Thymus (tissue), 11 donors: Measurements from ENCODE around the gene MRPL16. TPM values are rescaled to one million over a fixed set of nuclear protein-coding genes. Genes with fewer than 3 reads are reported as not detected.
"Not testable (repeated sequence)": the region's sequence is repeated elsewhere in the genome, so short reads cannot be mapped to it uniquely, and the experiment has no call there.

ENCODE experiments used
- DNase-seq, 9 donors: peaks; one replicate each; pipeline ENCODE4 v3.0.0-alpha.2; 2013; ENCODE audit warnings: low spot score in 9 of 9, low read depth in 6 of 9, missing footprints in 1 of 9
- H3K27ac ChIP-seq, 2 donors: one replicate each; pipeline ENCODE4 v1.5.1; 2013; ENCODE audit warnings: control low read depth in 1 of 2, low read depth in 1 of 2, low read length in 1 of 2, mild to moderate bottlenecking in 1 of 2, moderate library complexity in 1 of 2
- H3K27me3 ChIP-seq, 2 donors: one replicate each; pipeline ENCODE4 v1.5.1; 2013; ENCODE audit warnings: low read length in 1 of 2; ENCODE audit not compliant: control insufficient read depth in 2 of 2, insufficient read depth in 1 of 2
- H3K36me3 ChIP-seq, 2 donors: one replicate each; pipeline ENCODE4 v1.5.1; 2013; ENCODE audit warnings: low read length in 1 of 2, mild to moderate bottlenecking in 1 of 2, moderate library complexity in 1 of 2; ENCODE audit not compliant: control insufficient read depth in 2 of 2, insufficient read depth in 2 of 2
- H3K4me1 ChIP-seq, 2 donors: one replicate each; pipeline ENCODE4 v1.5.1; 2013; ENCODE audit warnings: low read length in 2 of 2; ENCODE audit not compliant: control insufficient read depth in 2 of 2, insufficient read depth in 2 of 2
- H3K4me3 ChIP-seq, 2 donors: one replicate each; pipeline ENCODE4 v1.5.1; 2013; ENCODE audit warnings: low read length in 2 of 2, control low read depth in 1 of 2, mild to moderate bottlenecking in 1 of 2
- H3K9me3 ChIP-seq, 2 donors: one replicate each; pipeline ENCODE4 v1.5.1; 2013; ENCODE audit warnings: low read length in 1 of 2, mild to moderate bottlenecking in 1 of 2; ENCODE audit not compliant: control insufficient read depth in 2 of 2, insufficient read depth in 1 of 2
- WGBS: extraction: QIAGEN DNeasy Blood & Tissue Kit; methylation state at CpG from one replicate; pipeline ENCODE4 v1.1.7; 2013; 5-methylcytosine and 5-hydroxymethylcytosine counted together
- polyA plus RNA-seq: library from polyadenylated mRNA; stranded (reverse); fragments of 200-250 nt; gene quantifications from one replicate; pipeline ENCODE4 v1.2.3, GENCODE V29; 2013
- total RNA-seq: library from RNA; stranded (reverse); fragments of 120-200 nt; gene quantifications from one replicate; pipeline ENCODE4 v1.2.4, GENCODE V29; 2013
- donor health status: healthy.

Gene MRPL16
- total and polyA plus RNA-seq, 2 donors: 58.1 to 67.7 TPM

DNA sequence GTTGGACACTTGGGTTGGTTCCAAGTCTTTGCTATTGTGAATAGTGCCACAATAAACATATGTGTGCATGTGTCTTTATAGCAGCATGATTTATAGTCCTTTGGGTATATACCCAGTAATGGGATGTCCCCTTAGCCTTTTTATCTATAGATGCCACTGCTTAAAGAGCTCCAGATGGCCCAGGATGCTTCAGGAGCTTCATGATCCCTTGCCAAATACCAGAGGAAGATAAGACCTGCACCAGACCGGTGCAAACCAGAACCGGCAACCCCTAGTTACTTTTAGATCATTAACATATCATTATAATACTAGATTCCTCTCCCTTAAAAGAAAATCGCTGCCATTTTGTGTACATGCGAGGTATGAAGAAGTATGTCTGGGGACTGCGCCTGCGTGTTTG lies 37.9 kb upstream of the MRPL16 start:
- WGBS: 98% methylated on average over 6 of the region's 6 CpGs
- DNase-seq, H3K27ac ChIP-seq, H3K4me1 ChIP-seq, H3K27me3 ChIP-seq, H3K9me3 ChIP-seq, H3K36me3 ChIP-seq, H3K4me3 ChIP-seq: not testable (repeated sequence)

DNA sequence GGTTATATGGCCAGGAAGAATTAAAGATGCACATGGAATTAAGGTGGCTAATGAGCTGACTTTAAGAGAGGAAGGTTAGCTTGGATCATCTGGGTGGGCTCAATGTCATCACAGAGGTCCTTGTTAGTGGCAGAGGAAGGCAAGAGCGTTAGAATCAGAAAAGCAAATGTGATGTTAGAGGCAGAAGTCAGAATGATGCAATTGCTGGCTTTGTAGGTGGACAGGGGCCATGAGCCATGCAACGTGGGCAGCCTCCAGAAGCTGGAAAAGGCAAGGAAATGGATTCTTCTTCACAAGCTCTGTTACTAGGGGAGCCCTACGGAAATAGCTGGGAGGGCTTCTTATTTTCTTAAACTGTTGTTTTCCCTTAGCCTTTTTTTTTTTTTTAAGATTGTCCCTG lies 37.0 kb upstream of the MRPL16 start:
- no peaks in the 10 kb centered on the region for H3K4me1 ChIP-seq
- H3K36me3 ChIP-seq: no peaks in the 10 kb centered on the region
- H3K4me3 ChIP-seq: no peak overlapping the region
- H3K27me3 ChIP-seq: no peaks in the 10 kb centered on the region
- no peaks in the 10 kb centered on the region for H3K9me3 ChIP-seq
- H3K27ac ChIP-seq: no peak overlapping the region
- WGBS: 95% methylated on average over 3 of the region's 3 CpGs
- no peak for DNase-seq

DNA sequence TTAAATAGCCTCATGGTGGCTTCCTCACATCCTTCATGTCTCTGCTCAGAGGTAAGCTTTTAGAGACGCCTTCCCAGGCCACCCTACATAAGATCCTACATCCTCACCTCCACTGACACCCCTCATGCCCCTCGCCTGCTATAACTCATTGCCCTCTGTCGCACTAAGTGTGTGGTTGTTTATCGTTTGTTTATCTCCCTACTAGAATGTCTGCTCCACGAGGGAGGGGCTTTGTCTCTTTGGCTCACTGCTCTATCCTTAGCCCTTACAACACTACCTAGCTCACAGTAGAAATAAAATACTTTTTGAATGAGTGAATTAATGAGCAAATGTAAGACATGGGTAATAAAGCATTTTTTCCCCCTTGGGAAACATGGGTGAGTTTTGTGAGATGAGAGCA lies 36.0 kb upstream of the MRPL16 start:
- DNase-seq: no peak
- Histone ChIP-seq H3K27ac (no peak overlapping the region), H3K36me3 (no peaks in the 10 kb centered on the region), H3K4me1 (no peaks in the 10 kb centered on the region), H3K27me3 (no peaks in the 10 kb centered on the region), H3K9me3 (no peaks in the 10 kb centered on the region), H3K4me3 (no peak overlapping the region)
- WGBS: 96% methylated on average over 5 of the region's 5 CpGs

DNA sequence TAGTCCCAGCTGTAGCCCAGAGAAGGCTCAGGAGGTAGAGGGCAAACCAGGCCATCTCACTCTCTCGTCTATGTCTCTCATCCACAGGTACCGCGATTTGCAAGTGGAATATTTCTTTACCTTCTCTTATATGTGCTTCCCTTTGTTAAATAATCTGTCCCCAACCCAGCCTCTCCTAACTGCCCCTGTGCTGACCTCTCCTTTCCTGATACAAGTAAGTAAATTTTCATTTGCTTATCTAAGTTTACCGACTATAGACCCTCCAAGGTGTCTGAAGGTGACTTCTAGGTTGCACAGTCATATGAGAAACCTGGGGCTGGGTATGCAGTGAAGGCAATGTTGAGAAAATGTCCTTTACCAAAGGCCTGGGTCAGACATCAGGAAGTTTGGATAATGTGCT lies 34.8 kb upstream of the MRPL16 start, which contains the start of gene CBLIF:
Gene CBLIF, minus strand, starts transcription at position 101 of the 400 bp plus-strand sequence. Its CDS starts 46 bp downstream, at position 55.
- H3K36me3 ChIP-seq: no peaks in the 10 kb centered on the region
- H3K27me3 ChIP-seq: no peaks in the 10 kb centered on the region
- DNase-seq: no peak
- WGBS: 96% methylated on average over 4 of the region's 4 CpGs
- H3K9me3 ChIP-seq: no peaks in the 10 kb centered on the region
- no peaks in the 10 kb centered on the region for H3K4me1 ChIP-seq
- H3K27ac ChIP-seq: no peak within 1 kb of the TSS
- no peak within 1 kb of the TSS for H3K4me3 ChIP-seq

DNA sequence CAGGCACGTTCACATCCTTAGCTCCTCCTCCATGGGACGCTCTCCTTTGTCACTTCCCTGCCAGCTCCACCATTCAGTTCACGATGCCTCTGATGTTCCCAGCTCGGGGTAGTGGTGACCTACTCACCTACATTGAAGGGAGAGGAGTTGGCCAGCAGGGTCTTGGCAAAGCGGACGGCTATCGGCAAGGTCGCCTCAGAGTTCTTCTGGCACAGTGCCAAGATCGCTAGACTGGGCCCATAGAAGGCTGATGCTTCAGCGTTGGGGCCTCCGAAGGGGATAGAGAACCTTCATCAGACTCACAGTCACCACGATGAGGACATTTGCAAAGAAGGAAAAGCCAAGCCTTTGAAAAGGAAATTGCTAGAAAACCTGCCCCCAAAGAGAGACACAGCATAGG lies 31.7 kb upstream of the MRPL16 start:
- no peak for DNase-seq
- H3K36me3 ChIP-seq: no peaks in the 10 kb centered on the region
- no peak overlapping the region for H3K27ac ChIP-seq
- no peaks in the 10 kb centered on the region for H3K4me1 ChIP-seq
- no peak overlapping the region for H3K4me3 ChIP-seq
- 95% methylated on average over 12 of the region's 12 CpGs for WGBS
- no peaks in the 10 kb centered on the region for H3K9me3 ChIP-seq
- no peaks in the 10 kb centered on the region for H3K27me3 ChIP-seq

DNA sequence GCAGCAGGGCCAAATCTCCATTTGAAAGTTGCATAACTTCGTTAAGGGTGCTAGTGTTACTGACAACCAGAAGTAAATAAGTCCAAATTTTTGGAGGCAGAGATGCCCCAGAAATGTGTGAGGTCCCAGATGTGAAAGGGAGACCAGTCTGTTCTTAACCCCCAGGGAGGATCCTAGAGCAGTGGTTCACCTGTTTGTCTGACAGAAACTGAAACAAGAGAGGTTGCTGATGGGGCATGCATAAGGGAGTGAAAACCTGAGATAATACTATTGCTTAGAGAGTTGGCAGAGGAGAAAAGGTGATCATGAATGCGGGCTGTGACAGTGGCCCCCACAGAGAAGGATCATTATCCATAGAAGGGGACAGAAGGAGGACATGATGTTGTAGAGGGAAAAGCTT lies 30.9 kb upstream of the MRPL16 start:
- Histone ChIP-seq H3K4me1 (no peaks in the 10 kb centered on the region), H3K27me3 (no peaks in the 10 kb centered on the region), H3K36me3 (no peaks in the 10 kb centered on the region), H3K9me3 (no peaks in the 10 kb centered on the region), H3K4me3 (no peak overlapping the region), H3K27ac (no peak overlapping the region)
- WGBS: 98% methylated on average over 2 of the region's 2 CpGs
- DNase-seq: no peak

DNA sequence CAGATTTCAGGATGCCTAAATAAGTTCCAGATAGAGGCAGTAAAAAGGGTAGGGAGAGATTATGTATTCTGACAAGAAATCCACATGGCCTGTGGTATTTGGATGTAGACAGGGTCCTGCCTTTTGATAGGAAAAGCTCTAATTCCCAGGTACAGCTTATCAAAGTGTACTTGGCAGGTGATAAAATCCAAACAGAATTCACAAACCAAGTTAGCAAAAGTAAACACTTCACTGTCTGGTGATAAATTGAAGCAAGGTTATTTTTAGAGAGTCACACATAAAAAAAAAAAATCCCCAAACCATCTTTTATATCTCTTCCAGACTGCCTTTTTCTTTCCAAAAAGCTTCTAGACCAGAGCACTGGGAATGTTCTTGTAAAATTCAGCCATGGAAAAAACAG lies 29.0 kb upstream of the MRPL16 start:
- Histone ChIP-seq H3K27me3 (no peaks in the 10 kb centered on the region), H3K27ac (no peak overlapping the region), H3K4me1 (no peaks in the 10 kb centered on the region), H3K9me3 (no peaks in the 10 kb centered on the region), H3K36me3 (no peaks in the 10 kb centered on the region), H3K4me3 (no peak overlapping the region)
- no peak for DNase-seq

DNA sequence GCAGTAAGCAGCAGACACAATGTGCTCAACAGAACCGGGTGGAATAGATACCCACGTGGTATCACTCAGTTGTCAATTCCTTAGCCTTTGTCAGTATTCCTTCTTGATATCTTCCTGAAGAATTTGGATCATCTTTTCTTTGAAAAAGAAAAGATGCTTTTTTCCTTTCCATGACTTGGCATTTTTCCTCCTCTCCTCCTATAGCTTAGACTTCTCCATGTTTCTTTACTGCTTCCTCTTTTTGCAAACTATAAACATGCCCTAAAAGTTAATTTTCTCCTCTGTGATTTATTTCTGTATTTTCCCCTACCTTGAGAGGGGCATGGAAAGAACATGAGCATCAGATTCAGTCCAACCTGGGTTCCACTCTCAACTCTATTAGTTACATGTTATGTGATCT lies 23.0 kb upstream of the MRPL16 start:
- Histone ChIP-seq H3K27me3 (no peaks in the 10 kb centered on the region), H3K4me1 (no peaks in the 10 kb centered on the region), H3K27ac (no peak overlapping the region), H3K9me3 (no peaks in the 10 kb centered on the region), H3K4me3 (no peak overlapping the region), H3K36me3 (no peaks in the 10 kb centered on the region)
- WGBS: 74% methylated on average over 2 of the region's 2 CpGs
- no peak for DNase-seq

DNA sequence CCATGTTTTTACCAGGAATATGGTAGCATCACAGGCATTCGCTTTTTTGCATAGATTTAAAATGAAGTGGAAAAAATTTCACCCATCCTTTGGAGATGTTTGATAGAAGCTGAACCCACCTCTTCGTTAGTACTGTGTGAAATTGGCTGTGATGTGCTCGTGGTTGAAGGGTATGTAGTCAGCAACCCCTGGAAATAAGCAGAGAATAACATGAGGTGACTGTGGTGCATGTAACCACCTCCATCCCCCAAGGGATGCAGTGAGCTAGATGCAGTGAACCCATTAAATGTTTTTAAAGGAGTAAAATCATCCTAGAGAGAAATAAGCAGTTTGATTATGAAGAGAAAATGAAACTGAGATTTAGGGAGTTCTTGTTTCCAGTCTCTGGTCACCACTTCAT lies 18.8 kb upstream of the MRPL16 start:
- DNase-seq: no peak
- Histone ChIP-seq H3K4me3 (no peak overlapping the region), H3K36me3 (no peaks in the 10 kb centered on the region), H3K27ac (no peak overlapping the region), H3K9me3 (no peaks in the 10 kb centered on the region), H3K4me1 (no peaks in the 10 kb centered on the region), H3K27me3 (no peaks in the 10 kb centered on the region)
- WGBS: 90% methylated on average over 3 of the region's 3 CpGs

DNA sequence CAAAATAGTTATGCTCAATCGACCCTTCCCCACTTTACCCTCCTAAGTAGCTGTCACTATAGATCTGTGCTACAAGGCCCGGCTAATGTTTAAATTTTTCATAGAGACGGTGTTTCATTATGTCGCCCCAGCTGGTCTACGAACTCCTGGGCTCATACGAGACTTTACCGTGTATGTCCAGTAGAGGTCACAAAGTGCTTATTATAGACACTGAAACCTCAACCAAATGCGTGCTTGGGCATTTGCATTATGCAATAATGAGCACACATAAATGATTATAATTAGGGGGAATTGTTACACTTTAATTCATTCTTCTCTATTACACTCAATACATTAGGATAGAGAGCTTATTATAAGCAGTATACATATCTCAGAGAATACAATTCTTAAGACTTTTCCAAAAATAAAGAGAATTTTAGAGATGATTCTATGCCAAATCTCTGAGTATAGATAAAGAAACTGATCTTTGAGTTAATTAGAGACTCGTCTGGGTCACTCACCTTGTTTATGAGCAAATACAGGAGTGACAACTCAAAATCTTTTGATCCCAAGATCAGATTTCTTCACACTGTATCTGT lies 12.5 kb upstream of the MRPL16 start:
- Histone ChIP-seq H3K36me3 (no peaks in the 10 kb centered on the region), H3K27me3 (no peaks in the 10 kb centered on the region), H3K9me3 (no peaks in the 10 kb centered on the region), H3K4me1 (peaks cover 3 to 16% of the 10 kb centered on the region in 2 donors), H3K27ac (no peak overlapping the region), H3K4me3 (no peak overlapping the region)
- WGBS: 18% methylated on average over 9 of the region's 9 CpGs
- peak in 4 of 9 donors; percentile 21 to 67 (median 34) for DNase-seq
